ENCODE results near the gene MTURN.
A peak's percentile ranks its signal among the peaks of the same experiment; 100 is the strongest.

Gene MTURN

GRCh38 chr7:30201161-30201666, 66.4 kb downstream of the MTURN start:
- no peak overlapping the region for H3K9ac ChIP-seq (ENCODE audit: low read length)
- no peak overlapping the region for H2BK120ac ChIP-seq (ENCODE audit: low read depth, low read length)
- H3K9me3 ChIP-seq (ENCODE audit: control insufficient read depth, low read length): peaks cover 11% of the 10 kb centered on the region
- H2AFZ ChIP-seq (ENCODE audit: low read depth, low read length): no peak overlapping the region
- no peak overlapping the region for H3K18ac ChIP-seq (ENCODE audit: low read depth in 1 of 2, low read length in 2 of 2)
- H3K27me3 ChIP-seq (ENCODE audit: control insufficient read depth in 1 of 2, insufficient read depth in 1 of 2, low read length in 2 of 2): peaks cover 0 to 4% of the 10 kb centered on the region in 2 experiments
- no peak overlapping the region for H2BK5ac ChIP-seq (ENCODE audit: low read depth, low read length, poor library complexity, severe bottlenecking)
- H4K91ac ChIP-seq (ENCODE audit: low read length): no peak overlapping the region
- 83% methylated on average over 5 of the region's 5 CpGs for WGBS
- H3K79me1 ChIP-seq (replicated peaks; ENCODE audit: low read length, poor library complexity, severe bottlenecking): no peaks in the 10 kb centered on the region
- H3K14ac ChIP-seq (ENCODE audit: low read length in 2 of 2): no peak overlapping the region
- no peak overlapping the region for H3K4ac ChIP-seq (ENCODE audit: low read depth in 1 of 2, low read length in 2 of 2)
- no peak overlapping the region for H3K4me3 ChIP-seq (ENCODE audit: insufficient read depth in 1 of 2, low read depth in 1 of 2, low read length in 2 of 2)
- H3K27ac ChIP-seq (ENCODE audit: low read length, poor library complexity, severe bottlenecking): no peak overlapping the region
- H3K4me2 ChIP-seq (ENCODE audit: low read length, poor library complexity, severe bottlenecking): no peak overlapping the region
- no peak for DNase-seq
- H3K23ac ChIP-seq (ENCODE audit: low read length in 2 of 2): no peak overlapping the region
- no peak overlapping the region for H4K8ac ChIP-seq (ENCODE audit: low read length)
- no peaks in the 10 kb centered on the region for H3K36me3 ChIP-seq (ENCODE audit: control insufficient read depth in 1 of 2, insufficient read depth in 2 of 2, low read depth in 1 of 2, low read length in 2 of 2)
- no peak overlapping the region for H2BK12ac ChIP-seq (ENCODE audit: low read length in 2 of 2)
- no peak overlapping the region for H2BK15ac ChIP-seq (ENCODE audit: low read depth, poor library complexity, severe bottlenecking)
- H2AK5ac ChIP-seq (ENCODE audit: low read length, severe bottlenecking): no peak overlapping the region
- H3K4me1 ChIP-seq (ENCODE audit: control insufficient read depth, insufficient read depth, low read depth, low read length): peaks cover under 1% of the 10 kb centered on the region

GRCh38 chr7:30201921-30202320, 67.1 kb downstream of the MTURN start:
- 65% methylated on average over 2 of the region's 2 CpGs for WGBS
- no peak overlapping the region for H3K4ac ChIP-seq (ENCODE audit: low read depth in 1 of 2, low read length in 2 of 2)
- DNase-seq: no peak

GRCh38 chr7:30202671-30203070, 67.9 kb downstream of the MTURN start:
- Histone ChIP-seq H3K4ac (ENCODE audit: low read depth in 1 of 2, low read length in 2 of 2) (no peak overlapping the region), H2BK120ac (ENCODE audit: low read depth, low read length) (no peak overlapping the region), H2AK5ac (ENCODE audit: low read length, severe bottlenecking) (no peak overlapping the region), H3K9ac (ENCODE audit: low read length) (no peak overlapping the region), H3K9me3 (ENCODE audit: control insufficient read depth, low read length) (no peaks in the 10 kb centered on the region), H4K8ac (ENCODE audit: low read length) (no peak overlapping the region), H3K4me3 (ENCODE audit: insufficient read depth in 1 of 2, low read depth in 1 of 2, low read length in 2 of 2) (no peak overlapping the region), H3K23ac (ENCODE audit: low read length in 2 of 2) (no peak overlapping the region), H3K27me3 (ENCODE audit: control insufficient read depth in 1 of 2, insufficient read depth in 1 of 2, low read length in 2 of 2) (peaks cover 0 to 4% of the 10 kb centered on the region in 2 experiments), H2BK15ac (ENCODE audit: low read depth, poor library complexity, severe bottlenecking) (no peak overlapping the region), H3K79me1 (replicated peaks; ENCODE audit: low read length, poor library complexity, severe bottlenecking) (no peaks in the 10 kb centered on the region), H2BK5ac (ENCODE audit: low read depth, low read length, poor library complexity, severe bottlenecking) (no peak overlapping the region), H3K18ac (ENCODE audit: low read depth in 1 of 2, low read length in 2 of 2) (no peak overlapping the region), H3K4me1 (ENCODE audit: control insufficient read depth, insufficient read depth, low read depth, low read length) (peaks cover 4% of the 10 kb centered on the region), H3K27ac (ENCODE audit: low read length, poor library complexity, severe bottlenecking) (no peak overlapping the region), H4K91ac (ENCODE audit: low read length) (no peak overlapping the region), H2AFZ (ENCODE audit: low read depth, low read length) (no peak overlapping the region), H3K36me3 (ENCODE audit: control insufficient read depth in 1 of 2, insufficient read depth in 2 of 2, low read depth in 1 of 2, low read length in 2 of 2) (no peaks in the 10 kb centered on the region), H2BK12ac (ENCODE audit: low read length in 2 of 2) (no peak overlapping the region), H3K14ac (ENCODE audit: low read length in 2 of 2) (no peak overlapping the region), H3K4me2 (ENCODE audit: low read length, poor library complexity, severe bottlenecking) (no peak overlapping the region)
- no peak for DNase-seq
- 54% methylated on average over 2 of the region's 3 CpGs for WGBS

More at GRCh38 chr7:30201921-30202320, 67.1 kb downstream of the MTURN start:
- no peak overlapping the region for H2AK5ac ChIP-seq (ENCODE audit: low read length, severe bottlenecking)
- no peak overlapping the region for H2BK5ac ChIP-seq (ENCODE audit: low read depth, low read length, poor library complexity, severe bottlenecking)
- no peak overlapping the region for H2AFZ ChIP-seq (ENCODE audit: low read depth, low read length)
- no peak overlapping the region for H2BK12ac ChIP-seq (ENCODE audit: low read length in 2 of 2)
- H2BK120ac ChIP-seq (ENCODE audit: low read depth, low read length): no peak overlapping the region
- peaks cover 4% of the 10 kb centered on the region for H3K9me3 ChIP-seq (ENCODE audit: control insufficient read depth, low read length)
- no peak overlapping the region for H3K14ac ChIP-seq (ENCODE audit: low read length in 2 of 2)
- no peak overlapping the region for H3K18ac ChIP-seq (ENCODE audit: low read depth in 1 of 2, low read length in 2 of 2)
- peaks cover 4% of the 10 kb centered on the region for H3K4me1 ChIP-seq (ENCODE audit: control insufficient read depth, insufficient read depth, low read depth, low read length)
- no peak overlapping the region for H3K4me2 ChIP-seq (ENCODE audit: low read length, poor library complexity, severe bottlenecking)
- no peak overlapping the region for H3K9ac ChIP-seq (ENCODE audit: low read length)
- no peaks in the 10 kb centered on the region for H3K79me1 ChIP-seq (replicated peaks; ENCODE audit: low read length, poor library complexity, severe bottlenecking)
- H3K27ac ChIP-seq (ENCODE audit: low read length, poor library complexity, severe bottlenecking): no peak overlapping the region
- H3K23ac ChIP-seq (ENCODE audit: low read length in 2 of 2): no peak overlapping the region
- H3K36me3 ChIP-seq (ENCODE audit: control insufficient read depth in 1 of 2, insufficient read depth in 2 of 2, low read depth in 1 of 2, low read length in 2 of 2): no peaks in the 10 kb centered on the region
- no peak overlapping the region for H4K91ac ChIP-seq (ENCODE audit: low read length)
- no peak overlapping the region for H4K8ac ChIP-seq (ENCODE audit: low read length)
- peaks cover 0 to 4% of the 10 kb centered on the region in 2 experiments for H3K27me3 ChIP-seq (ENCODE audit: control insufficient read depth in 1 of 2, insufficient read depth in 1 of 2, low read length in 2 of 2)
- no peak overlapping the region for H2BK15ac ChIP-seq (ENCODE audit: low read depth, poor library complexity, severe bottlenecking)
- H3K4me3 ChIP-seq (ENCODE audit: insufficient read depth in 1 of 2, low read depth in 1 of 2, low read length in 2 of 2): no peak overlapping the region

GRCh38 chr7:30206491-30206890, 71.7 kb downstream of the MTURN start:
- no peak overlapping the region for H4K91ac ChIP-seq (ENCODE audit: low read length)
- DNase-seq: no peak
- H4K8ac ChIP-seq (ENCODE audit: low read length): no peak overlapping the region
- H2BK120ac ChIP-seq (ENCODE audit: low read depth, low read length): no peak overlapping the region
- H3K9me3 ChIP-seq (ENCODE audit: control insufficient read depth, low read length): no peaks in the 10 kb centered on the region
- H3K4me1 ChIP-seq (ENCODE audit: control insufficient read depth, insufficient read depth, low read depth, low read length): peaks cover 4% of the 10 kb centered on the region
- no peak overlapping the region for H2BK12ac ChIP-seq (ENCODE audit: low read length in 2 of 2)
- no peak overlapping the region for H3K4ac ChIP-seq (ENCODE audit: low read depth in 1 of 2, low read length in 2 of 2)
- no peak overlapping the region for H3K9ac ChIP-seq (ENCODE audit: low read length)
- H2AFZ ChIP-seq (ENCODE audit: low read depth, low read length): no peak overlapping the region
- WGBS: 93% methylated on average over 3 of the region's 4 CpGs
- peak overlapping the region; percentile 27 for H3K27ac ChIP-seq (ENCODE audit: low read length, poor library complexity, severe bottlenecking)
- no peak overlapping the region for H3K4me3 ChIP-seq (ENCODE audit: insufficient read depth in 1 of 2, low read depth in 1 of 2, low read length in 2 of 2)
- H2BK5ac ChIP-seq (ENCODE audit: low read depth, low read length, poor library complexity, severe bottlenecking): no peak overlapping the region
- H3K18ac ChIP-seq (ENCODE audit: low read depth in 1 of 2, low read length in 2 of 2): no peak overlapping the region
- H3K27me3 ChIP-seq (ENCODE audit: control insufficient read depth in 1 of 2, insufficient read depth in 1 of 2, low read length in 2 of 2): no peaks in the 10 kb centered on the region
- H2AK5ac ChIP-seq (ENCODE audit: low read length, severe bottlenecking): no peak overlapping the region
- H3K79me1 ChIP-seq (replicated peaks; ENCODE audit: low read length, poor library complexity, severe bottlenecking): no peaks in the 10 kb centered on the region
- no peak overlapping the region for H3K14ac ChIP-seq (ENCODE audit: low read length in 2 of 2)
- no peak overlapping the region for H2BK15ac ChIP-seq (ENCODE audit: low read depth, poor library complexity, severe bottlenecking)
- no peaks in the 10 kb centered on the region for H3K36me3 ChIP-seq (ENCODE audit: control insufficient read depth in 1 of 2, insufficient read depth in 2 of 2, low read depth in 1 of 2, low read length in 2 of 2)
- H3K23ac ChIP-seq (ENCODE audit: low read length in 2 of 2): no peak overlapping the region
- H3K4me2 ChIP-seq (ENCODE audit: low read length, poor library complexity, severe bottlenecking): no peak overlapping the region

Measured in mesenchymal stem cell (in vitro differentiated cells and primary cell).